ENCODE data around the gene SNU13.
"Not testable (repeated sequence)": the region's sequence is repeated elsewhere in the genome, so short reads cannot be mapped to it uniquely, and the experiment has no call there.

The SNU13 gene

DNA sequence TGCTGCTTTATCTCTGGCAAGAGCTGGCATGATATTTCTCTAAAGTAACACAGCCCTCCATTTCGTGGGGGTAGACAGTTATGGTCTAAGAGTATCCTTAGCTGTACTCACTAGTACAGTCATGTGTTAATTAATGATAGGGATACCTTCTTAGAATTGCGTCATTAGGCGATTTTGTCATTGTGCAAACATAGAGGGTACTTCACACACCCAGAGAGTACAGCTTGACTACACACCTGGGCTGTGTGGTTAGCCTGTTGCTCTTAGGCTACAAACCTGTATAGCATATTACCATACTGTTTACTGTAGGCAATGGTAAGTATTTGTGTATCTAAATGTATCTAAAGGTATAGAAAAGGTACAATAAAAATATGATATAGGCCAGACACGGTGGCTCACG lies 50.5 kb downstream of the SNU13 start (continued):
- no peak for TF ChIP-seq ZNF830 (tag by site-specific recombination; IDR thresholded peaks at IDR 0.05; ENCODE audit: low read depth)
- TF ChIP-seq ZNF366 (tag by site-specific recombination; conservative IDR thresholded peaks at IDR 0.05), result no peak

GRCh38 chr22:41637623-41638022 lies 51.0 kb downstream of the SNU13 start:
- not testable (repeated sequence) for H3K4me1 ChIP-seq (ENCODE audit: control insufficient read depth, insufficient read depth, low read length); H3K9me3 ChIP-seq (ENCODE audit: control insufficient read depth, insufficient read depth, low read depth, low read length); H3K4me3 ChIP-seq (ENCODE audit: low read depth, low read length); H3K27ac ChIP-seq (ENCODE audit: extremely low read depth, low read depth, low read length)
- ChIA-PET POLR2A (interaction anchor here (0.5 to 3.2 kb wide), 2 partner anchors 13 to 16 kb away, joined by 7 to 12 read pairs; partner anchors contain the start of genes DESI1 and XRCC6), CTCF (interaction anchor here (0.7 kb wide), 1 partner anchor 15 kb away, joined by 3 read pairs; no protein-coding TSS in a partner anchor)
- TF ChIP-seq SCRT2 (tag by site-specific recombination; IDR thresholded peaks at IDR 0.05), result peak; percentile 26; the same call in 1 of the 2 replicates
- peaks cover 95 to 99% of the 10 kb centered on the region in 2 experiments for H3K36me3 ChIP-seq (ENCODE audit: control insufficient read depth in 2 of 2, insufficient read depth in 1 of 2, low read length in 2 of 2)

DNA sequence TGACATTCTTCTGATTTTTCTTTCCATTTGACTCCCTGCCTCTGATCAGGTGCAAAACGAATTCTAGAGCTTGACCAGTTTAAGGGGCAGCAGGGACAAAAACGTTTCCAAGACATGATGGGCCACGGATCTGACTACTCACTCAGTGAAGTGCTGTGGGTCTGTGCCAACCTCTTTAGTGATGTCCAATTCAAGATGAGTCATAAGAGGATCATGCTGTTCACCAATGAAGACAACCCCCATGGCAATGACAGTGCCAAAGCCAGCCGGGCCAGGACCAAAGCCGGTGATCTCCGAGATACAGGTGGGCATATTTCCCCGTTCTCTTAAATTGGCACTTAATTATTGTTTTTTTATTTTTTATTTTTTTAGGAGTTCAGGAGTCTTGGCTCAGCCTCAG lies 52.2 kb downstream of the SNU13 start:
- CTCF ChIA-PET, result no interaction called here
- H3K36me3 ChIP-seq (ENCODE audit: control insufficient read depth in 2 of 2, insufficient read depth in 1 of 2, low read length in 2 of 2), result peaks cover 85 to 97% of the 10 kb centered on the region in 2 experiments

DNA sequence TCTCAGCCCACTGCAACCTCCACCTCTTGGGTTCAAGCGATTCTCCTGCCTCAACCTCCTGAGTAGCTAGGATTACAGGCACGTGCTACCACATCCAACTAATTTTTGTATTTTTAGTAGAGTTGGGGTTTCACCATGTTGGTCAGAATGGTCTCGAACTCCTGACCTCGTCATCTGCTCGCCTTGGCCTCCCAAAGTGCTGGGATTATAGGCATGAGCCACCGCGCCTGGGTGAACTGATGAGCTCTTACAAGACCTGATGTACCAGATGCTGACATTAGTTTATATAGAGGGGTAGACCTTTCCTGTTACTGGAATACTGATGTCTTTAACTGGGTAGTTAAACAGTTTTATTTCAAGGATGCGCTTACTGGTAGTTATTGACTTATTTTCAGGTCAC lies 54.1 kb downstream of the SNU13 start:
- H3K4me3 ChIP-seq (ENCODE audit: low read depth, low read length); H3K4me1 ChIP-seq (ENCODE audit: control insufficient read depth, insufficient read depth, low read length); H3K27ac ChIP-seq (ENCODE audit: extremely low read depth, low read depth, low read length); H3K9me3 ChIP-seq (ENCODE audit: control insufficient read depth, insufficient read depth, low read depth, low read length): not testable (repeated sequence)
- POLR2A ChIA-PET, result interaction anchor here (2.9 kb wide), 1 partner anchor 13 kb away, joined by 11 read pairs; the partner anchor contains the start of genes DESI1 and XRCC6
- peak; percentile 42; the same call in 1 of the 2 replicates for TF ChIP-seq PRDM10 (tag by site-specific recombination; IDR thresholded peaks at IDR 0.05)
- CTCF ChIA-PET, result interaction anchor here (0.7 to 1.5 kb wide), 3 partner anchors 33 to 481 kb away, joined by 3 read pairs; partner anchors contain the start of gene NDUFA6
- H3K36me3 ChIP-seq (ENCODE audit: control insufficient read depth in 2 of 2, insufficient read depth in 1 of 2, low read length in 2 of 2), result peaks cover 74 to 90% of the 10 kb centered on the region in 2 experiments

More for the DNA sequence above, 52.2 kb downstream of the SNU13 start:
- H3K4me1 ChIP-seq (ENCODE audit: control insufficient read depth, insufficient read depth, low read length), result no peaks in the 10 kb centered on the region
- H3K27ac ChIP-seq (ENCODE audit: extremely low read depth, low read depth, low read length), result no peak overlapping the region
- POLR2A ChIA-PET, result interaction anchor here (1.1 kb wide), 1 partner anchor 15 kb away, joined by 5 read pairs; the partner anchor contains the start of gene XRCC6
- H3K9me3 ChIP-seq (ENCODE audit: control insufficient read depth, insufficient read depth, low read depth, low read length), result no peaks in the 10 kb centered on the region
- TF ChIP-seq OVOL3 (tag by site-specific recombination; IDR thresholded peaks at IDR 0.05), result no peak
- peak; percentile 65; the same call in 1 of the 2 replicates for TF ChIP-seq ZNF10 (tag by site-specific recombination; IDR thresholded peaks at IDR 0.05)
- no peak overlapping the region for H3K4me3 ChIP-seq (ENCODE audit: low read depth, low read length)

- POLR2A ChIA-PET, result interaction anchor here (2.9 kb wide), 1 partner anchor 10 kb away, joined by 11 read pairs; the partner anchor contains the start of genes DESI1 and XRCC6
- H3K9me3 ChIP-seq (ENCODE audit: control insufficient read depth, insufficient read depth, low read depth, low read length); H3K4me1 ChIP-seq (ENCODE audit: control insufficient read depth, insufficient read depth, low read length); H3K4me3 ChIP-seq (ENCODE audit: low read depth, low read length); CTCF ChIA-PET; H3K27ac ChIP-seq (ENCODE audit: extremely low read depth, low read depth, low read length): not testable (repeated sequence)
- peak; percentile 61; the same call in 1 of the 2 replicates for TF ChIP-seq ZNF18 (tag by site-specific recombination; IDR thresholded peaks at IDR 0.05)
- TF ChIP-seq ZNF548 (tag by site-specific recombination; IDR thresholded peaks at IDR 0.05), result peak; percentile 78
- H3K36me3 ChIP-seq (ENCODE audit: control insufficient read depth in 2 of 2, insufficient read depth in 1 of 2, low read length in 2 of 2), result peaks cover 74 to 90% of the 10 kb centered on the region in 2 experiments
These were observed 57.1 kb downstream of the SNU13 start for GRCh38 chr22:41631615-41632014.

DNA sequence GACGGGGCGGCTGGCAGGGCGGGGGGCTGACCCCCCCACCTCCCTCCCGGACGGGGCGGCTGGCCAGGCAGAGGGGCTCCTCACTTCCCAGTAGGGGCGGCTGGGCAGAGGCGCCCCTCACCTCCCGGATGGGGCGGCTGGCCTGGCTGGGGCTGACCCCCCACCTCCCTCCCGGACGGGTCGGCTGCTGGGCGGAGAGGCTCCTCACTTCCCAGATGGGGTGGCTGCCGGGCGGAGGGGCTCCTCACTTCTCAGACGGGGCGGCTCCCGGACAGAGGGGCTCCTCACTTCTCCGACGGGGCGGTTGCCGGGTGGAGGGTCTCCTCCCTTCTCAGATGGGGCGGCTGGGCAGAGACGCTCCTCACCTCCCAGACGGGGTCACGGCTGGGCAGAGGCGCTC lies 57.6 kb downstream of the SNU13 start:
- POLR2A ChIA-PET; H3K4me3 ChIP-seq (ENCODE audit: low read depth, low read length); H3K9me3 ChIP-seq (ENCODE audit: control insufficient read depth, insufficient read depth, low read depth, low read length); CTCF ChIA-PET; H3K4me1 ChIP-seq (ENCODE audit: control insufficient read depth, insufficient read depth, low read length); H3K27ac ChIP-seq (ENCODE audit: extremely low read depth, low read depth, low read length): not testable (repeated sequence)
- peaks cover 74 to 89% of the 10 kb centered on the region in 2 experiments for H3K36me3 ChIP-seq (ENCODE audit: control insufficient read depth in 2 of 2, insufficient read depth in 1 of 2, low read length in 2 of 2)
